Measurements from ENCODE around the gene MEDAG.
A peak's percentile ranks its signal among the peaks of the same experiment; 100 is the strongest.

The MEDAG gene

GRCh38 chr13:30957258-30957943 lies 51.3 kb downstream of the MEDAG start:
- DNase-seq (ENCODE audit: low read depth, low spot score), result no peak

GRCh38 chr13:30959678-30960077 lies 53.6 kb downstream of the MEDAG start:
- no peak for DNase-seq (ENCODE audit: low read depth, low spot score)

GRCh38 chr13:30963791-30964190 lies 57.7 kb downstream of the MEDAG start:
- DNase-seq (ENCODE audit: low read depth, low spot score), result no peak

- DNase-seq (ENCODE audit: low read depth, low spot score), result no peak
Measured at GRCh38 chr13:30965380-30965779, 59.3 kb downstream of the MEDAG start.

GRCh38 chr13:30966101-30966500 lies 60.0 kb downstream of the MEDAG start:
- DNase-seq (ENCODE audit: low read depth, low spot score), result no peak

- DNase-seq (ENCODE audit: low read depth, low spot score), result peak; percentile 78
Measured at GRCh38 chr13:30968846-30969245, 62.8 kb downstream of the MEDAG start.

GRCh38 chr13:30971575-30971974 lies 65.5 kb downstream of the MEDAG start:
- no peak for DNase-seq (ENCODE audit: low read depth, low spot score)

- peak; percentile 80 for DNase-seq (ENCODE audit: low read depth, low spot score)
Measured at GRCh38 chr13:30972888-30973377, 66.9 kb downstream of the MEDAG start.

- no peak for DNase-seq (ENCODE audit: low read depth, low spot score)
Measured at GRCh38 chr13:30974350-30974749, 68.3 kb downstream of the MEDAG start.

All from astrocyte of the hippocampus (primary cell).